Fibroblast of lung (primary cell): ENCODE results near the gene ADCY3.

Experiments used
- CTCF ChIP-seq, 2 donors: IDR thresholded peaks in 1 of 2; conservative IDR thresholded peaks in 1 of 2; 1 replicate in 1 of 2; 2 replicates in 1 of 2; pipeline ENCODE4 v1.5.1; 2011 to 2012; ENCODE audit warnings: low read length in 2 of 2, control low read depth in 1 of 2, inconsistent platforms in 1 of 2, low read depth in 1 of 2, mild to moderate bottlenecking in 1 of 2
- EZH2 ChIP-seq: IDR thresholded peaks from 2 replicates; pipeline ENCODE4 v1.5.1; 2012; ENCODE audit warnings: low read length, control low read depth, mild to moderate bottlenecking; ENCODE audit errors: missing control alignments

- TF ChIP-seq CTCF (conservative IDR thresholded peaks at IDR 0.05 in 1 of 2, IDR thresholded peaks at IDR 0.05 in 1 of 2; ENCODE audit: low read depth in 1 of 2, low read length in 2 of 2) = no peak
- TF ChIP-seq EZH2 = no peak
Observed at GRCh38 chr2:24787532-24787931, 132.5 kb downstream of the ADCY3 start.
